GM12865 (cell line): ENCODE data around the gene LDLR.

ENCODE experiments used
- DNase-seq: peaks from one replicate; pipeline ENCODE4 v3.0.0; 2010; ENCODE audit warnings: low read depth
- H3K4me3 ChIP-seq: 2 replicates; pipeline ENCODE4 v1.5.1; 2011; ENCODE audit warnings: mild to moderate bottlenecking, low read depth, low read length, control low read depth
- TF ChIP-seq, protein P1 (sequence below): IDR thresholded peaks from 2 replicates; pipeline ENCODE4 v1.5.1; 2011; ENCODE audit warnings: low read length, control low read depth, low read depth, inconsistent platforms; ENCODE audit not compliant: insufficient read depth; ENCODE audit errors: missing control alignments

Gene LDLR

DNA sequence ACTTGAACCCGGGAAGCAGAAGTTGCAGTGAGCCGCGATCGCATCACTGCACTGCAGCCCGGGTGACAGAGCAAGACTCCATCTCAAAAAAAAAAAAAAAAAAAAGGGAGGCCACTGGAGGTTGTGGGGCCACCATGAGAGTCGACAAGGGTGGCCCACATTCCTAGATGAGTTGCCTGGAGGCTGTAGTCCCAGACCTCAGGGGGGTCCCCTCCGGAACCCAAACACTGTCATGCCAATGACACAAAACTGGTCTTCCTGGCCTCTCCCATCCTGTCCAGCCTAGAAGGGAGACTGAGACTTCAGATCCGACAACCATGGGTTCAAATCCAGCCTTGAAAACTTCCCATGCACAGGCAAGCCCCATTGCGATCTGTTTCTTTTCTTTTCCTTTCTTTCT, 51.6 kb downstream of the LDLR start:
- H3K4me3 ChIP-seq, result no peak overlapping the region
- TF ChIP-seq, protein P1, sequence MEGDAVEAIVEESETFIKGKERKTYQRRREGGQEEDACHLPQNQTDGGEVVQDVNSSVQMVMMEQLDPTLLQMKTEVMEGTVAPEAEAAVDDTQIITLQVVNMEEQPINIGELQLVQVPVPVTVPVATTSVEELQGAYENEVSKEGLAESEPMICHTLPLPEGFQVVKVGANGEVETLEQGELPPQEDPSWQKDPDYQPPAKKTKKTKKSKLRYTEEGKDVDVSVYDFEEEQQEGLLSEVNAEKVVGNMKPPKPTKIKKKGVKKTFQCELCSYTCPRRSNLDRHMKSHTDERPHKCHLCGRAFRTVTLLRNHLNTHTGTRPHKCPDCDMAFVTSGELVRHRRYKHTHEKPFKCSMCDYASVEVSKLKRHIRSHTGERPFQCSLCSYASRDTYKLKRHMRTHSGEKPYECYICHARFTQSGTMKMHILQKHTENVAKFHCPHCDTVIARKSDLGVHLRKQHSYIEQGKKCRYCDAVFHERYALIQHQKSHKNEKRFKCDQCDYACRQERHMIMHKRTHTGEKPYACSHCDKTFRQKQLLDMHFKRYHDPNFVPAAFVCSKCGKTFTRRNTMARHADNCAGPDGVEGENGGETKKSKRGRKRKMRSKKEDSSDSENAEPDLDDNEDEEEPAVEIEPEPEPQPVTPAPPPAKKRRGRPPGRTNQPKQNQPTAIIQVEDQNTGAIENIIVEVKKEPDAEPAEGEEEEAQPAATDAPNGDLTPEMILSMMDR, result no peak
- DNase-seq, result no peak

DNA sequence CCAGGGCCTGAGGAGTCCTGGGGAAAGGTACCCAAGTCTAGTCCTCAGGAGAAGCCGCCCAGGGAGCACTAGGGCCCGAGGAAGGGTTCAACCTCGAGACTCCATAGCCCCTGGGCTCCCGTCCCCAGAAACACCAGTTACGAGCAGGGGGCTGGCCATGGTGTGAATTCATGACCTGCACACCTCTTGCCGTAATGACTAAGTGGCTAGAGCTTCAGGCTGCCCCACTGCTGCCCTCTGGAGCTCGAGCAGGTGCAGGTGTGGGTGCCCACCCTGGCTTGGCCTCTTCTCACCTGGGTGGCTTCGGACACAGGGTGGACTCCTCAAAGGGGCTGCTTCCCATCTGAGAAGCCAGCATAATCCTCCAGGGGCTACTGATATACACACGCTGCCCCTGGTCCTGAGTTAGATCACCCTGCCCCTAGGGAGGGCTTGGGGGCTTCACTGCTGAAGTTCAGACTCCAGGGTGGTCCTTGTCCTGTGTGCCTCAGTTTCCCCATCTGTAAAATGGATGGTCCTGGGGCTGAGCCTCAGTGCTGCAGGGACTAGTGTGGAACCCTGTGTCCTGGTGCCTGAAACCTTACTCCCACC, 52.8 kb downstream of the LDLR start:
- H3K4me3 ChIP-seq, result no peak overlapping the region
- DNase-seq, result no peak
- TF ChIP-seq, protein P1, result no peak

DNA sequence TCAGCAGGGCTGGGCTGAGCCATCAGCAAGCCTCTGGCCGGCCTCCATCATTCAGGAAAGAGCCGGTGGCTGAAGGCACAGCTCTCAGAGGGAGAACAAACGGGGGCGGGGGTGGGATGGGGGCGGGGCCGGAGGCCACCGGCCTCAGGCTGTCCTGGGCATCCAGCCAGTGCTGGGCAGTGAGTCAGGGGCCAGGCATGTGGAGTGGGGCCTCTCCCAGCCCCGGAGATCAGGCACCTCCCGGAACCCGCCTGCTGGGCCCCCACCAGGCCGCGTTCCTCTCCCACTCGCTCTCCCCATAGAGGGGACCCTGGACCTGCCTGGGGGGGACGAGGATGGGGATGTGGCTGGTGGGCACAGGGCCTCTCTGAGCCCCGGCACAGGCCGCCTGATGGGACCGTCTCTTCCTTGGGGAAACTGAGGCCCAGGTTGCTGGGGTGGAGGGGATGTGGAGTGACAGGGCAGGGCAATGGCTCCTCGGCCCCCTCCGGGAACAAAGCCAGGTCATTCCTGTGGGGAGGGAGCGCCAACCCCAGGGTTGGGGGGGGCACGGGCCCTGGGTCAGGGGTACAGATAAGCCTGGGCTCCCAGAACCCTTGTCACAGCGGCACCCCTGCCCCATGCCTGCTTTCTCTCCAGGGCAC, 53.4 kb downstream of the LDLR start:
- no peak overlapping the region for H3K4me3 ChIP-seq
- DNase-seq, result no peak
- TF ChIP-seq, protein P1, result no peak

DNA sequence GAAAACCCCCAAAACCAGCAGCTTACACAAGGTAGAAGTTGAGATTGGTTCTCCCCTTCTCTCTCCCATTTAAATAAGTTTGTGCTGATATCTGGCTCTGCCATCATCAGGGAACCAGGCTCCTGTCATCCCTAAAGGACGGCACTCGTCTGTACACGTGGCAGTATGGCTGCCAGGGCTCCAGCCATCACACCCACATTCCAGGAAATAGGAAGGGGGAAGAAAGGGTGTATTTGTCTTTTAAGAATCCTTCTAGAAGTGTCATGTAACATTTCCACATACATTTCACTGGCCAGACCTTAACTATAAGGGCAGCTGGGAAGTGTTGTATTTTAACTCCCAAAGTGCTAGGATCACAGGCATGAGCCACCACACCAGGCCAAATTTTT, 56.3 kb downstream of the LDLR start:
- DNase-seq, result no peak
- TF ChIP-seq, protein P1, result no peak
- no peak overlapping the region for H3K4me3 ChIP-seq

DNA sequence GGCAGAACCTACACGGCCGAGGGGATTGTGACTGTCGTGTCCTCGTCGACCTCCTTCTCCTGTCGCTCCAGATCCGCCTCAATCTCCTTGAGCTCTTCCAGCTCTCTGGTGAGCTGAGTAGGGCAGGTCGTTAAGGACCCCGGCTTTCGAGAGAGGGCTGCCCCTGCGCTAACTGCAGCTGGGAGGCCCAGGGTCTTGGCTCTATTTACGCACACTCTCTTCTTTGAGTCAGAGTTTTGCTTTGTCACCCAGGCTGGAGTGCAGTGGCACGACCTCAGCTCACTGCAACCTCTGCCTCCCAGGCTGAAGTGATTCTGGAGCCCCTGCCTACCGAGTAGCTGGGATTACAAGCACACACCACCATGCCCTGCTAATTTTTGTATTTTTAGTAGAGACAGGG, 58.7 kb downstream of the LDLR start:
- TF ChIP-seq, protein P1, result no peak
- no peak for DNase-seq
- H3K4me3 ChIP-seq, result no peak overlapping the region

DNA sequence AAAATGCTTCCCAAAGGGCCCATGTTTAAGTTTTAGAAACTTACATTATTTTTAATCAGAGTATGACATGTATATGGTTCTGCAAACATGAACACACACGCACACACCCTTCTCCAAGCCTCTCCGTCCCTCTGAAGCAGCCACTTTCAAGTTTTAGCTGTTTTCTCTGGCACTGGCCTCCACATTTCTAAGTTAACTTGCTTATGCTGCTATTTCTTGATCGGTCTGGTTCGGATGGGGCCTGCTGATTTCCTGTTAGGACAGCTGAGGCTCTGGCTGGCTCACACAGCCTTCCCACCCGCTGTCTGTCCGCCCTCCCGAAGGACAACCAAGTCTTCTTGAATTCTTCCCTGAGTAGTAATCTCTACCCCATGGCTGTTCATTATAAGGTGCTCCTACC, 61.9 kb downstream of the LDLR start:
- no peak for DNase-seq
- TF ChIP-seq, protein P1, result no peak
- H3K4me3 ChIP-seq, result no peak overlapping the region

DNA sequence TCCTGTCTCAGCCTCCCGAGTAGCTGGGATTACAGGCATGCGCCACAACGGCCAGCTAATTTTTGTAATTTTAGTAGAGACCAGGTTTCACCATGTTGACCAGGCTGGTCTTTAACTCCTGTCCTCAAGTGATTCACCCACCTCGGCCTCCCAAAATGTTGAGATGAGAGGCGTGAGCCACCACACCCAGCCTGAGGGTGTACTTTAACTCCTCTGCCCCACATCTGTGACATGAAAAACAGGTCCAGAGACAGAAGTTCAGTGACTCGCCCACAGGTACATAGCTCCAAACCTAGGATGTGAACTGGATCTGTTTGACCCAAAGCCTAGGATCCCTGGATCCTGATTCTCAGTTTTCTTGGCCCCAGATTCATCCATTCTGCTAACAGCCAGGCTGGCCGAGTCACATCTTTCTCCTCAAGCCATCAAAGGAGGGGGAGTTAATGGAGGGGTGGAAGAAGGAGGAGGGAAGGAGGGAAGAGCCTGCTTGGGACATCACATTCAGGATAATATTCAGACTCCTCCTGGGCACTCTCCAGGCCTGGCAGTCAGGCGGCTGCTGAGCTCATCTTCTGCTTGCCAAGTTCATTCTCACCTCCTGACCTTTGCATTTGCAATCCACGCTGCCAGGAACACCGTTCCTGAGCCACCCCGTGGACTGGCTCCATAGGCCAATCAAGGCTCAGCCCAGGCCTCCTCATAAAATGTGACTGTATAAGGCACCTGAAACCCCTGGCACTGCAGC, 63.2 kb downstream of the LDLR start:
- no peak for DNase-seq

More for the DNA sequence above, 63.2 kb downstream of the LDLR start:
- TF ChIP-seq, protein P1, result no peak
- no peak overlapping the region for H3K4me3 ChIP-seq
